Astrocyte of the spinal cord (primary cell): ENCODE results near the gene ZNF618.
A peak's percentile ranks its signal among the peaks of the same experiment; 100 is the strongest.

Source experiments
- DNase-seq: peaks from one replicate; pipeline ENCODE4 v3.0.0; 2011; ENCODE audit warnings: low read depth, low spot score
- H3K4me3 ChIP-seq: 2 replicates; pipeline ENCODE4 v1.5.1; 2011; ENCODE audit warnings: low read depth, mild to moderate bottlenecking, low read length, moderate library complexity
- in situ Hi-C: cut with HindIII; loops from 2 replicates; pipeline ENCODE4 v1.10.0; 2017; ENCODE audit warnings: low sequenced_read_pairs
- TF ChIP-seq, protein P1 (sequence below): IDR thresholded peaks from 2 replicates; pipeline ENCODE4 v1.5.1; 2012; ENCODE audit warnings: low read depth, mild to moderate bottlenecking, low read length, inconsistent platforms

Gene ZNF618

DNA sequence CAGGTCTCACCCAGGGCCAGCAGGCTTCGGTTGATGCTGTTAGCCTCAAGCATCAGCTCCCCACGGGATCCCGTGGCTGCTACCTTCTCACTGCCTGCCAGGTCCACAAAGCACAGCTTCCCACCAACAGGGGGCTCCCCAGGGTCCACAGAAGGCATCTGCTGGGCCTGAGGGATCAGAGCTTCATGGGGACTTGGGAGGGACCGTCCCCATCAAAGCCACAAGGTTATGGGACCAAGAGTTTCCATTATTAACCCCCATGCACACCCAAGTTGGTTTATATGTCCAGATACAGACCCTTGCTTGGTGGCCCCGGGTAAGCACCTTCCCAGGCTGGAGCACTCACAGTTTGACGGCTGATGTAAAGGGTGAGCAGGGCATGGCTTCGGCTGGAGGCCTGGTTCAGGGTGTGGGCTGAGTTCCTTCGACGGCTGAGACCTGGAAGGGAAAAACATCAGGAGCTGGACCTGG, 220.0 kb downstream of the ZNF618 start:
- no peak for DNase-seq
- H3K4me3 ChIP-seq = no peak overlapping the region
- in situ Hi-C loops = no loop called here
- TF ChIP-seq, protein P1, sequence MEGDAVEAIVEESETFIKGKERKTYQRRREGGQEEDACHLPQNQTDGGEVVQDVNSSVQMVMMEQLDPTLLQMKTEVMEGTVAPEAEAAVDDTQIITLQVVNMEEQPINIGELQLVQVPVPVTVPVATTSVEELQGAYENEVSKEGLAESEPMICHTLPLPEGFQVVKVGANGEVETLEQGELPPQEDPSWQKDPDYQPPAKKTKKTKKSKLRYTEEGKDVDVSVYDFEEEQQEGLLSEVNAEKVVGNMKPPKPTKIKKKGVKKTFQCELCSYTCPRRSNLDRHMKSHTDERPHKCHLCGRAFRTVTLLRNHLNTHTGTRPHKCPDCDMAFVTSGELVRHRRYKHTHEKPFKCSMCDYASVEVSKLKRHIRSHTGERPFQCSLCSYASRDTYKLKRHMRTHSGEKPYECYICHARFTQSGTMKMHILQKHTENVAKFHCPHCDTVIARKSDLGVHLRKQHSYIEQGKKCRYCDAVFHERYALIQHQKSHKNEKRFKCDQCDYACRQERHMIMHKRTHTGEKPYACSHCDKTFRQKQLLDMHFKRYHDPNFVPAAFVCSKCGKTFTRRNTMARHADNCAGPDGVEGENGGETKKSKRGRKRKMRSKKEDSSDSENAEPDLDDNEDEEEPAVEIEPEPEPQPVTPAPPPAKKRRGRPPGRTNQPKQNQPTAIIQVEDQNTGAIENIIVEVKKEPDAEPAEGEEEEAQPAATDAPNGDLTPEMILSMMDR = peak; percentile 30

DNA sequence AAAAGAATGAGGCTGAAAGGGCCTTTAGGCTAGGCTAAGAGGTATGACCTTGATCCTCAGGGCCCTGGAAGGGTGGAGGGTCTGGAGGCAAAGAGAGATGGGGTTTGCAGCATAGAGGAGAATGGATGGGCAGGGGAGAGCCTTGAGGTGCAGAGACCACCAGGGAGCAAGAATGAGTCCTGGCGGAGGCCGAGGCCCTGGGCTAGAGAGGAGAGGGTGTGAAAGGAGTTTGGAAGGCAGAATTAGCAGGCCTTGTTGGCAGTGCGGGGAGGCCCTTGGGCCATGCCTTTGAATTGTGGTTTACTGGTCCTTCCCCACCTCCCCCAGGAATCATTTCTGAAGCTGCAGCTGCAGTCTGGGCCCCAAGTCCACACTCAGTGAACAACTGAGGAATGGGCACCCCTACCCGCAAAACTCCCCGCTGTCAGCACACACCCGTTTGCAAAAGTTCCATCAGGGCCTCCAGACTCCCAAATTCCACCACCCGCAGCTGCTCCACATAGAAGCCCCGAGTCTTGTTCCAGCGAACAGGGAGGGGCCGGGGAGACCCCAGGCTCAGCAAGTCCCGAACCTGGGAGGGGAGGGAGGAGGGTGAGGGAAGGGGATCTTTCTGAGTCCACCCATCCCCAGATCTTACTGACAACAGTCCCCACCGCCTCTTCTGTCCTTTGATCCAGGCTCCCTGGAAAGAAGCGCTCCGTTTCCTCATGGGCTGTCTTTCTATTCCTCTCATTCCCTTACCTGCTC, 220.9 kb downstream of the ZNF618 start:
- TF ChIP-seq, protein P1 = no peak
- no peak overlapping the region for H3K4me3 ChIP-seq
- in situ Hi-C loops = no loop called here
- DNase-seq = no peak

- TF ChIP-seq, protein P1 = no peak
These were observed 221.5 kb downstream of the ZNF618 start for GRCh38 chr9:114097613-114098020.

GRCh38 chr9:114098021-114098935, 222.2 kb downstream of the ZNF618 start:
- DNase-seq = no peak
- TF ChIP-seq, protein P1 = no peak
- in situ Hi-C loops = no loop called here
- H3K4me3 ChIP-seq = peak overlapping the region; percentile 17

More at GRCh38 chr9:114097613-114098020, 221.5 kb downstream of the ZNF618 start:
- DNase-seq = no peak
- H3K4me3 ChIP-seq = no peak overlapping the region
- in situ Hi-C loops = no loop called here

- no peak for DNase-seq
- peak within 1 kb of the TSS; percentile 17 for H3K4me3 ChIP-seq
- in situ Hi-C loops = no loop called here
- TF ChIP-seq, protein P1 = no peak
These were observed 223.0 kb downstream of the ZNF618 start, which contains the start of gene KIF12 for GRCh38 chr9:114098936-114099668. Gene KIF12 (minus strand): TSS chr9:114099292. CDS start chr9:114099276, 16 bp downstream.
